Measurements from ENCODE around the gene MEIS1.

MEIS1 gene

DNA sequence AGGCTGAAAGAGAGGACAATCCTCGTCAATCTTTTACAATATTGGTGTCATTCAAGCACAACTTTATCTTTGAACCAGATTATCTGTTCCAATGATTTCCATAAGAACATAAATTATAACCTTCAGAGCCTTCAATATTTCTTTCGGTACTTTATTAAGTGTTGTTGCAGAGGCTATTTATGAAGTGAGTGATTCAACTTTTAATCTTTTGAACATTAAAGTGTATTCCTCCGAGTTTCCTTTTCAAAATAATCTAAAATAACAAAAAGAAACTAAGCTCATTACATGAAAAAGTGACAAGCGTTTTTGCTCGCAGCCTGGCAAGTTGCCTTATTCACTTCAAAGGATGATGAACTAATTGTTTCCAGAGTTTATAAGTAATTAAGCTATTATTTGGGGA lies 149.0 kb downstream of the MEIS1 start:
- no peak for DNase-seq

DNA sequence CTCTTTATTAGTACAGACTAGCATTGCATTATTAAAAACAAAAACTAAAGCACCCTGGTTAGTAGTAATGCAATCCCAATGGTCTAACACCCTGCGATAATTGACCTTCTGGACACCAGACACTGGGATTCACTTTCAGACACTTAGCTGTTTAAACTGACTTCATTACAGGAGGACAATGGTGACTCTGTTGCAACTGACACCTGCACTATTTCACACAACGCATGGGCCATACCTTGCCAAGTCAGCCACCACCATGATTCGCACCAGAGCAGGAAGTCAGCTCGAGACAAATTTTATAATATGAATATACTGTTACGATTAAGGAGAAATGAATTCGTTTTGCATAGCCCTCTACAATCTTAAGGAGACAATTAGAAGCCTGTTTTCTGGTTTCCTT lies 150.7 kb downstream of the MEIS1 start:
- DNase-seq = no peak

DNA sequence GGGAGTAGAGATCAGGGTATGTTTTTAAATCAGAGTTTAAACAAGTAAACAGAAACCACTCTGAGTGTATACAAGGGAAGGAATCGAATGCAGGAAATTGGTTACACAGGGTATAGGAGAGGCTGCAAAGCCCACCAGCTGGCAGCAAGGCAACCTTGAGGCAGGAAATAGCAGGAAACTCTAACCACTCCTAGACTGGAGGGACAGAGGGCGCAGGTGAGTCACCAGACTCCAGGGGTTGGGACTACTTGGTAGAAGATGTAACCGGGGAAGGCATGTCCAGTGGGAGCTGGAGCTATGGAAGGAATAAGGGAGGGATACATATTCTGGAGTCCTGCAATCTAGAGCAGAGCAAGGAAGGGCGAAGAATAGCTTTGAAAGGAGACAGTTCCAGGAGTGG lies 152.3 kb downstream of the MEIS1 start:
- peak; percentile 1 for DNase-seq

DNA sequence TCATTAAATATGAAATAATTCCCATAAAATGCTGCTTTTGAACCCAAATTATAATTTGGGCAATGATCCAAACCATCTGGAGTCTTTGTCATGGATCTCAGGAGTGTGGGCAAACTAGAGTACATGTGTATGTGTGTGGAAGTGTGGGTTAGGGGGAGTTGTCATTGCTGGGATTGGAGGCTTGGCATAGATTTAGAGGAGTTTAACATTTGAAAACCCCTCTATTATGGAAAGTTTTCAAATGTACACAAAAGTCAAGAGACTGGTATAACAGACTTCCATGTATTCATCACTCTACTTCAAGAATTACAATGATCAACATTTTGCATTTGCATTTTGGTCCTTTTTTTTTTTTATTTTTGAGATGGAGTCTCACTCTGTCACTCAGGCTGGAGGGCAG lies 159.1 kb downstream of the MEIS1 start:
- no peak for DNase-seq

DNA sequence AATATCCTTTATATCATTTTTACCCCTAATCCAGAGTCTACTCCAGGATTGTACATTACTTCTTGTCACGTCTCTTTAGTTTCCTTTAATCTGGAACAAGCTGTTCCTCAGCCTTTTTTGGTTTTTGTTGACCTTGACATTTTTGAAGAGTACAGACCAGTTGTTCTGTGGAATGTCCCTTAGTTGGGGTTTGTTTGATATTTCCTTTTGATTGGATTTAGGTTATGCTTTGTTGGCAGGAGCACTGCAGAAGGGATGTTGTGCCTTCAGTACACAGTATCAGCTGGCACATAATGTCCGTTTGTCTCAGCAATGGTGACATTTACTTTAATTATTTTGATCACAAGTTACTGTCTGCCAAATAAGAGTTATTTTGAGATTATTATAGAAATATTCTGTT lies 160.6 kb downstream of the MEIS1 start:
- DNase-seq = no peak

DNA sequence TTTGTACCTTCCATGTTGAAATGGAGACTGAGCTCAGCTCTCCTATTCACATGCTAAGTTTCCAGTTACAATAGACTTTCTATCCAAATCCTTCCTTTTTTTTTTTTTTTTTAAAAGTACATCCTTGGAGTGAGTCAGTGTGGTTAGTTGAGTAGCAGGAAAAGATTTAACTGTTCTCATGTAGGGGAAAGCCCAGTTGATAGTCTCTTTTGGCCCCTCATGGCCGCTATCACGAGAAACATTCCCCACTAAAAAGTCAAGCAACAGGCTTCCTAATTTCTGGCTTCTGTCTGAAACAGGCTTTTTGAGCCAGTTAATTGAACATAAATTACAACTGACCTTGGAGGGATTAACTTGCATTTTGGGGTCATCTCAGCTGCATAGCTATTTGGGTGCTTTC lies 161.3 kb downstream of the MEIS1 start:
- no peak for DNase-seq

DNA sequence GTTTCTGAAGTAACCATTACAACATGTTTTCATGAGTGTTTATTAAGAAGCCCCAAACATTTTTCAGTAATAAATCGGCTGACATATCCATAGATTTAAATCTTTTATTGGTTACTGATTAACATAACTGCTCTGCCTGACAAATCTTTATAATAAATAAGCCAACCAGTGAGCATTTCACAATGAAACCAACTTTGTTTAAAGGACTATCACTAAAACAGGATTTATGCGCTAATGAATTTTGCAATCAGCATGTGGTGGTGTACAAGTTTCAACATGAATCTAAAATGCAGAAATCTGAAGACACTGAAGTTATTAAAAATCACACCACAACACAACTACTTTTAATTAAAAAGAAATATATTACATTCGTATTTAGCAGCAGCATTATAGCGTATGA lies 166.7 kb downstream of the MEIS1 start:
- no peak for DNase-seq

DNA sequence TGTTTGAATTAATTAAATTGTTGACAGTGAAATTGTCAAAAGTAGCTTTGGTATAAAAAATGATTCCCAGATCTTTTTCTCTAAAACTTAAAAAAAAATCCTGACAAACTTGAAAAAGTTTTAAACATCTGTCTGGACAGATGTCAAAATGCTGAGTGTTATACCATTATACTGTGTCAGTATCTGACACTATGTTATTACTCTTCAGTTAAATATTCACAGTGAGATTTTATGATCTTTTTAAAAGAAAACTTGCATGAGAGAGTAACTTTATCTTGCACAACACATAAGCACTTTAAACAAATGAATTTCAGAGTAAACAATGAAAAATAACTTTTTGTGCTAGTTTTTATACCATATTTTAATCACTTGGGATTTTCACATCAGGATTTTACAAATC lies 167.4 kb downstream of the MEIS1 start:
- no peak for DNase-seq

DNA sequence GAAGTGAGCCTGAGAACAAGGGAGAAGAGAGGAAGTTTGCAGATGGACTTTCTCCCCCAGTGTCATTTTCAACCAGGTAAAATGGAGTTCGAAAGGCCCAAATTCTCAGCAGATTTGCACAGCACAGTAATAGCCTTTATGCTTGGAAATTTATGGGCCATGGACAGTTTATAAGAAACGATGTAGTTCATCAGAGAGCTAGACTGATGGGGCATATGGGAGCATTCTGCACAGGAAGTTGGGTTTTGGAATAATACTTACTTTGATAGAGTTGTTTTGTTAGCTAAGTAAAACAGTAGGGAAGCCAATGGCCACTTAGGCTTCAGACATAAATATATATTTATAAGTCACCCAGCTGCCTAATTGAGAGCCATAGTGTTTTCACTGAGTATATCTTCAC lies 169.4 kb downstream of the MEIS1 start:
- no peak for DNase-seq

DNA sequence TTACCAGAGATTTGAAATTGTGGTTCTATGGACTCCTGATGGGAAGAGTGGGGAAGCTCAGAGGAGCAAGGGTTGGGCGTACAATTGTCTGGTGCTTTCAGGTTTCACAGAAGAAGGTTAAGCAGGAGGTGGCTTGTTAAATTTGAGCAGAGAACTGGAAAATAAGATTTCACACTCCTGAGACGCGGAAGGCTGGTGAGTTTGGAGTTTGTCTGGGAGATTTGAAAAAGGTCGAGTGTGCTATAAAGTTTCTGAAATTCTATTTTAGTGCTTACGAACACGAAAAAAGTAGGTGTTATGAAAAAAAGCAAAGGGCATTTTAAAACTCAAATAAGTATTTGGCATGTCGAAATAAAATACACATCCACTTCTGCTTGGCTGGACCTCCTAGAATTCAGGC lies 170.1 kb downstream of the MEIS1 start:
- no peak for DNase-seq

DNA sequence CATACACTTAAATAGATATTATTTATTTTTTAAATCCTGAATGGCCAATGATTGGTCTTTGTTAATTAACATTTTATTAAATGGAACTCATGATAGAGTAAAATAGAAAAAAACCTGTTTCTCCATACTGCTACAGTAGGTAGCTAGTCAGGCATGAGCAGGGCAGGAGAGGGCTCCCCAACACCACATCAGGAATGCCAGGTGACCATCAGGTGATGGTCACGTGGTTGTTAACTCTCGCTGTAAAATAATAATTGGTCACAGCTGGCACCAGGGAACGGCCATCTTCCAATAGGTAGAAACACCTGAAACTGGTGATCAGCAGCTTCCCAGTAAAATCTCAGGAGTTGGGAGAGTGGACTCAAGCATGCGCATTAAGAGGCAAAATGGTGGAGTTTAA lies 172.2 kb downstream of the MEIS1 start:
- no peak for DNase-seq

Data from OCI-M1 (cell line).